PFSK-1 (cell line): ENCODE measurements around the gene CWF19L1.

Source experiments
- POLR2AphosphoS5 ChIP-seq: IDR thresholded peaks from 2 replicates; pipeline ENCODE4 v1.6.1; 2012; ENCODE audit warnings: low read depth, mild to moderate bottlenecking, control low read depth, low read length, moderate library complexity
- SIN3A ChIP-seq: IDR thresholded peaks from 2 replicates; pipeline ENCODE4 v1.6.1; 2012; ENCODE audit warnings: mild to moderate bottlenecking, low read length, moderate library complexity, borderline replicate concordance; ENCODE audit not compliant: insufficient read depth
- TAF1 ChIP-seq: IDR thresholded peaks from 2 replicates; pipeline ENCODE4 v1.6.1; 2012; ENCODE audit warnings: low read length, control low read depth, borderline replicate concordance; ENCODE audit not compliant: insufficient read depth
- TF ChIP-seq, protein P1 (sequence below), 2 experiments: IDR thresholded peaks; 2 replicates each; pipeline versions ENCODE4 v1.6.1 to v1.8.0; 2011 to 2012; ENCODE audit warnings: low read depth in 2 of 2, low read length in 2 of 2, control low read depth in 1 of 2, inconsistent platforms in 1 of 2, mild to moderate bottlenecking in 1 of 2, moderate library complexity in 1 of 2; ENCODE audit not compliant: insufficient read depth in 1 of 2

GRCh38 chr10:100248820-100249219, 18.6 kb downstream of the CWF19L1 start:
- TF ChIP-seq, protein P1, sequence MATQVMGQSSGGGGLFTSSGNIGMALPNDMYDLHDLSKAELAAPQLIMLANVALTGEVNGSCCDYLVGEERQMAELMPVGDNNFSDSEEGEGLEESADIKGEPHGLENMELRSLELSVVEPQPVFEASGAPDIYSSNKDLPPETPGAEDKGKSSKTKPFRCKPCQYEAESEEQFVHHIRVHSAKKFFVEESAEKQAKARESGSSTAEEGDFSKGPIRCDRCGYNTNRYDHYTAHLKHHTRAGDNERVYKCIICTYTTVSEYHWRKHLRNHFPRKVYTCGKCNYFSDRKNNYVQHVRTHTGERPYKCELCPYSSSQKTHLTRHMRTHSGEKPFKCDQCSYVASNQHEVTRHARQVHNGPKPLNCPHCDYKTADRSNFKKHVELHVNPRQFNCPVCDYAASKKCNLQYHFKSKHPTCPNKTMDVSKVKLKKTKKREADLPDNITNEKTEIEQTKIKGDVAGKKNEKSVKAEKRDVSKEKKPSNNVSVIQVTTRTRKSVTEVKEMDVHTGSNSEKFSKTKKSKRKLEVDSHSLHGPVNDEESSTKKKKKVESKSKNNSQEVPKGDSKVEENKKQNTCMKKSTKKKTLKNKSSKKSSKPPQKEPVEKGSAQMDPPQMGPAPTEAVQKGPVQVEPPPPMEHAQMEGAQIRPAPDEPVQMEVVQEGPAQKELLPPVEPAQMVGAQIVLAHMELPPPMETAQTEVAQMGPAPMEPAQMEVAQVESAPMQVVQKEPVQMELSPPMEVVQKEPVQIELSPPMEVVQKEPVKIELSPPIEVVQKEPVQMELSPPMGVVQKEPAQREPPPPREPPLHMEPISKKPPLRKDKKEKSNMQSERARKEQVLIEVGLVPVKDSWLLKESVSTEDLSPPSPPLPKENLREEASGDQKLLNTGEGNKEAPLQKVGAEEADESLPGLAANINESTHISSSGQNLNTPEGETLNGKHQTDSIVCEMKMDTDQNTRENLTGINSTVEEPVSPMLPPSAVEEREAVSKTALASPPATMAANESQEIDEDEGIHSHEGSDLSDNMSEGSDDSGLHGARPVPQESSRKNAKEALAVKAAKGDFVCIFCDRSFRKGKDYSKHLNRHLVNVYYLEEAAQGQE (IDR thresholded peaks at IDR 0.05; ENCODE audit: insufficient read depth in 1 of 2, low read depth in 2 of 2, low read length in 2 of 2): no peak
- no peak for TF ChIP-seq POLR2AphosphoS5
- no peak for TF ChIP-seq SIN3A
- no peak for TF ChIP-seq TAF1
